Transverse colon (tissue), 4 donors: ENCODE measurements around the gene MPEG1. TPM values are rescaled to one million over a fixed set of nuclear protein-coding genes. Genes with fewer than 3 reads are reported as not detected.

ENCODE experiments used
- DNase-seq: peaks from one replicate; pipeline ENCODE4 v3.0.0-alpha.2; 2019
- H3K27ac ChIP-seq, 4 donors: fragments of 200-600 bp; sonication (generic); 2 replicates each; pipeline ENCODE4 v1.5.1; 2016 to 2018; ENCODE audit warnings: inconsistent platforms in 4 of 4
- H3K27me3 ChIP-seq: fragments of 200-600 bp; sonication (generic); 2 replicates; pipeline ENCODE4 v1.5.1; 2017; ENCODE audit warnings: inconsistent platforms
- H3K36me3 ChIP-seq, 4 donors: fragments of 200-600 bp; sonication (generic); 2 replicates each; pipeline ENCODE4 v1.5.1; 2017 to 2019; ENCODE audit warnings: inconsistent platforms in 4 of 4
- H3K4me1 ChIP-seq, 4 donors: fragments of 200-600 bp; sonication (generic); 2 replicates each; pipeline ENCODE4 v1.5.1; 2017 to 2020; ENCODE audit warnings: inconsistent platforms in 4 of 4
- H3K4me3 ChIP-seq, 4 donors: fragments of 200-600 bp; sonication (generic); 1 replicate in 1 of 4; 2 replicates in 3 of 4; pipeline versions ENCODE4 v1.5.1 to v1.6.1; 2017 to 2019; ENCODE audit warnings: inconsistent platforms in 4 of 4
- H3K9me3 ChIP-seq, 2 donors: fragments of 200-600 bp; sonication (generic); 2 replicates each; pipeline ENCODE4 v1.5.1; 2017 to 2019; ENCODE audit warnings: inconsistent platforms in 2 of 2
- CTCF ChIP-seq, 5 experiments: fragments of 200-600 bp in 3 of 5; fragments of 450-650 bp in 2 of 5; sonication (generic) in 3 of 5; IDR thresholded peaks; 1 replicate in 2 of 5; 2 replicates in 3 of 5; pipeline ENCODE4 v1.5.1; 2016 to 2017; ENCODE audit warnings: antibody characterized with exemption in 5 of 5, inconsistent platforms in 3 of 5, mild to moderate bottlenecking in 2 of 5, moderate library complexity in 1 of 5
- EP300 ChIP-seq: sonication (generic); formaldehyde crosslinking; IDR thresholded peaks from one replicate; pipeline ENCODE4 v1.6.1; 2017; ENCODE audit warnings: antibody characterized with exemption, low read depth
- POLR2A ChIP-seq: fragments of 450-650 bp; IDR thresholded peaks from one replicate; pipeline ENCODE4 v1.6.1; 2016; ENCODE audit warnings: antibody characterized with exemption, mild to moderate bottlenecking, moderate library complexity
- POLR2AphosphoS5 ChIP-seq, 3 donors: sonication (generic); formaldehyde crosslinking; IDR thresholded peaks; one replicate each; pipeline ENCODE4 v1.6.1; 2016; ENCODE audit warnings: antibody characterized with exemption in 3 of 3
- WGBS, 2 donors: methylation state at CpG; one replicate each; pipeline ENCODE4 v1.1.5; 2018; ENCODE audit warnings: low coverage in 1 of 2; 5-methylcytosine and 5-hydroxymethylcytosine counted together
- in situ Hi-C, 4 donors: fragments of 200-750 bp; cut with MboI; loops; one replicate each; pipeline versions ENCODE4 v1.15.0 to v1.15.1; 2017; ENCODE audit warnings: low sequenced_read_pairs in 3 of 4, low pct_ligation_motif_present in 1 of 4, low pct_unique_long_range_greater_than_20kb in 1 of 4
- intact Hi-C: fragments of 100-400 bp; cut with DNase I; formaldehyde crosslinking; loops from one replicate; pipeline ENCODE4 v1.15.1; 2023; ENCODE audit warnings: low total_unique reads
- total RNA-seq, 4 donors: library from RNA; depleted of rRNA; stranded (reverse); fragments of >200 nt; gene quantifications; one replicate each; pipeline ENCODE4 v1.1.0, GENCODE V29; 2016

MPEG1 gene
- total RNA-seq, 4 donors from 2014 or later: 4.6 to 16.5 (median 7.5) TPM

GRCh38 chr11:59226396-59226795 lies 13.7 kb upstream of the MPEG1 start:
- H3K27ac ChIP-seq: no peak overlapping the region
- 80 to 88% methylated on average over 1 to 2 of the region's 2 CpGs for WGBS, 2 donors
- intact Hi-C loops: no loop called here

GRCh38 chr11:59225017-59225416 lies 12.3 kb upstream of the MPEG1 start:
- in situ Hi-C loops: no loop called here
- Histone ChIP-seq H3K4me1 (peaks cover 0 to 18% (median 0%) of the 10 kb centered on the region in 4 donors), H3K27ac (peak overlapping the region; percentile 33 to 68 (median 62)), H3K4me3 (no peak overlapping the region), H3K27me3 (no peaks in the 10 kb centered on the region), H3K36me3 (no peaks in the 10 kb centered on the region), H3K9me3 (no peaks in the 10 kb centered on the region)
- intact Hi-C loops: no loop called here
- WGBS, 2 donors: 33 to 79% methylated on average over 1 of the region's 1 CpG
- no peak for DNase-seq
- TF ChIP-seq CTCF (IDR thresholded peaks at IDR 0.05) (no peak), POLR2AphosphoS5 (IDR thresholded peaks at IDR 0.05) (no peak), POLR2A (no peak), EP300 (no peak)

More at GRCh38 chr11:59226396-59226795, 13.7 kb upstream of the MPEG1 start:
- in situ Hi-C loops: no loop called here
- Histone ChIP-seq H3K36me3 (no peaks in the 10 kb centered on the region), H3K27me3 (no peaks in the 10 kb centered on the region), H3K9me3 (no peaks in the 10 kb centered on the region), H3K4me1 (peaks cover 0 to 18% (median 0%) of the 10 kb centered on the region in 4 donors), H3K4me3 (no peak overlapping the region)
- no peak for DNase-seq
- TF ChIP-seq CTCF (IDR thresholded peaks at IDR 0.05) (no peak), EP300 (no peak), POLR2AphosphoS5 (IDR thresholded peaks at IDR 0.05) (no peak), POLR2A (no peak)

- intact Hi-C loops: no loop called here
These were observed 11.7 kb upstream of the MPEG1 start for GRCh38 chr11:59224351-59224928.

GRCh38 chr11:59223611-59224010 lies 10.9 kb upstream of the MPEG1 start:
- intact Hi-C loops: no loop called here
- no peaks in the 10 kb centered on the region for H3K9me3 ChIP-seq
- no peak overlapping the region for H3K4me3 ChIP-seq
- no peak for DNase-seq
- in situ Hi-C loops: no loop called here
- H3K4me1 ChIP-seq: peaks cover 0 to 18% (median 0%) of the 10 kb centered on the region in 4 donors
- H3K36me3 ChIP-seq: no peaks in the 10 kb centered on the region
- TF ChIP-seq POLR2A (no peak), EP300 (no peak), POLR2AphosphoS5 (IDR thresholded peaks at IDR 0.05) (no peak), CTCF (IDR thresholded peaks at IDR 0.05) (no peak)
- no peaks in the 10 kb centered on the region for H3K27me3 ChIP-seq
- peak overlapping the region; percentile 57 to 68 (median 67) for H3K27ac ChIP-seq
- WGBS, 2 donors: 33 to 63% methylated on average over 2 of the region's 2 CpGs

More at GRCh38 chr11:59224351-59224928, 11.7 kb upstream of the MPEG1 start:
- TF ChIP-seq EP300 (no peak), POLR2A (no peak), POLR2AphosphoS5 (IDR thresholded peaks at IDR 0.05) (peak in 2 of 3 donors; percentile 49 to 74)
- in situ Hi-C loops: no loop called here
- Histone ChIP-seq H3K27me3 (no peaks in the 10 kb centered on the region), H3K27ac (peak overlapping the region; percentile 57 to 68 (median 67)), H3K36me3 (no peaks in the 10 kb centered on the region), H3K9me3 (no peaks in the 10 kb centered on the region), H3K4me3 (no peak overlapping the region), H3K4me1 (peaks cover 0 to 18% (median 0%) of the 10 kb centered on the region in 4 donors)
- 20 to 42% methylated on average over 2 to 4 of the region's 4 CpGs for WGBS, 2 donors
- DNase-seq: no peak
